Head of caudate nucleus (tissue), 42 donors: ENCODE results near the gene SLC44A5.
A peak's percentile ranks its signal among the peaks of the same experiment; 100 is the strongest.
"Not testable (repeated sequence)": the region's sequence is repeated elsewhere in the genome, so short reads cannot be mapped to it uniquely, and the experiment has no call there.

ENCODE experiments used
- DNase-seq, 42 donors: peaks; one replicate each; pipeline versions ENCODE4 v3.0.0 to v3.0.0-alpha.2; 2020 to 2021; ENCODE audit warnings: mixed read lengths in 7 of 42
- intact Hi-C: fragments of 100-400 bp; cut with DNase I; formaldehyde crosslinking; loops from one replicate; pipeline ENCODE4 v1.15.0; 2022

The SLC44A5 gene

DNA sequence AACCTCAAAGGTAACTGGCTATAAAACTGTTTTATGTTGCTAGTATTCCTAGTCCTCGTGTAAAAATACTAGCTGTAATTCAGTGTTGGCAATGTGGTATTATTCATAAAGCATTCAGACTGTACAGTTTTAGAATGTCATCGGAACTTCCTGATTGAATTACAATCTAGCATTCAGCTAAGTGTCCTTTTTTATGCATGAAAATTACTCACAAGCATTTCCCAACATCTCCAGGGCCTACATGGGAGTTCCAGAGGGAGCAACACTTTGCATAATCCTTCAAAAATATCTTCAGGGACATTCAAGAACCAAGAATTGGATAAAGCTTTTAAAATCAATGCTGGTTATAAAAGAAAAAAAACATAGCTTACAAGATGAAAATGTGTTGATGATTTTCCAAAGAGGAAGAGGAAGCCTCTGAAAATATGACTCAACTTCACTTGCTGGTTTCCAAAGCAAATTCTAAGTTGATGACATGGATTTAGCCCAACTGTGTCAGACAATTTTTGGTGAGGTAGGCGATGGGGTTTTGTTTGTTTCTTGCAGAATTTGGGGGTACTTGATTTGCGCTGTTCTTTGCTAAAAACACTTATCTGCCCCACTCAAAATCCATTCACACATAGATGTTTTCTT, 137.8 kb downstream of the SLC44A5 start:
- intact Hi-C loops = no loop called here
- no peak for DNase-seq

- DNase-seq = no peak
- intact Hi-C loops = no loop called here
These were observed 138.6 kb downstream of the SLC44A5 start for GRCh38 chr1:75472089-75472970.

DNA sequence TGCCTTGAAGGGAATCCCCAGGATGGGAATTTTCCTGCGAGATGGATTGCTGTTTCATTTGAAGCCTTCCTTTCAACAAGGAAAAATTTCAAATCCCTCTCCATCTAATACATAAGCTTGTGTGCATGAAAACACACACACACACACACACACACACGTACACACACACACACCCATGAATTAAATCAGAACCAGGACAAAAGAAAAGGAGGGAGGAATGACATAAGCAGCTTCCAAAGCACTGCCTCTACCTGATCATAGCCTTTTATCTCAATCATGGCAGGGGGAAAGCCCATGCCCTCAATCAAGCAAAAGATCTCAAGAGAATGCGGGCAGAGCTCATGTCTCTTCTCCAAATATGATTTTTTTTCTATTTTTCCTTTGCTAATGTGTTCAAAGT, 139.7 kb downstream of the SLC44A5 start:
- DNase-seq = no peak
- intact Hi-C loops = no loop called here

GRCh38 chr1:75470448-75470847, 140.5 kb downstream of the SLC44A5 start:
- no peak for DNase-seq
- intact Hi-C loops = no loop called here

GRCh38 chr1:75469586-75470173, 141.2 kb downstream of the SLC44A5 start:
- intact Hi-C loops = no loop called here

DNA sequence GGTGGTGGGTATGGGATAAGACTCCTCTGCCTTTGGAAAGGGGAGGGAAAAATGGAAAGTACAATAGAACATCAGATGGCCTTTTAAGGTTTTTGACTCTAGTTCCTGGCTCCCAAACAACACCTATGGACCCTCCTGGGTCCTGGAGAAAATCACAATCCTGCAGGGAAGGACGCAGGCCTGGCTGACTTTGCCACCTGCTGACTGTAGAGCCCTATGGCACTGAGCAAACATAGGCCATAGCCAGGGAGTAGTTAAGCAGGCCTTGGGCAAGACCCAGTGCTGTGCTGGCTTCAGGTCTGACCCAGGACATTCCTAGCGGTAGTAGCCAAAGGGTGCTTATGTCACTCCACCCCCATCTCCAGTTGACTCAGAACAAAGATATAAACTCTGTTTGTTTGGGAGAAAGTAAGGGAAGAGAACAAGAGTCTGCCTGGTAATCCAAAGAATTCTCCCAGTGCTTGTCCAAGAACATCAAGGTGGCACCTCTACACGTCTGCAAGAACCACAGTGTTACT, 149.0 kb downstream of the SLC44A5 start:
- intact Hi-C loops = no loop called here
- DNase-seq = no peak

More at GRCh38 chr1:75469586-75470173, 141.2 kb downstream of the SLC44A5 start:
- DNase-seq = no peak

- DNase-seq = no peak
- intact Hi-C loops = no loop called here
These were observed 160.9 kb downstream of the SLC44A5 start for GRCh38 chr1:75449998-75450397.

DNA sequence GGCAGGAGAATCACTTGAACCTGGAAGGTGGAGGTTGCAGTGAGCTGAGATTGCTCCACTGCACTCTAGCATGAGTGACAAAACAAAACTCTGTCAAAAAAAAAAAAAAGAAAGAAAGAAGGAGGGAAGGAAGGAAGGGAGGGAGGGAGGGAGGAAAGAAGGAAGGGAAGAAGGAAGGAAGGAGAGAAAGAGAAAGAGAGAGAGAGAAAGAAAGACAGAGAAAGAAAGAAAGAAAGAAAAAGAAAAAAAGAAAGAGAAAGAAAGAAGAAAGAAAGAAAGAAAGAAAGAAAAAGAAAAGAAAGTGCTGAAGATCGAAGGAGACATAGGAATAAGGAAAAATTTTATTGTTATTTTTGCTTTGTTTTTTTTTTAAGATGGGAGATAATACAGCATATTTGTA, 166.7 kb downstream of the SLC44A5 start:
- DNase-seq = no peak
- intact Hi-C loops = no loop called here

DNA sequence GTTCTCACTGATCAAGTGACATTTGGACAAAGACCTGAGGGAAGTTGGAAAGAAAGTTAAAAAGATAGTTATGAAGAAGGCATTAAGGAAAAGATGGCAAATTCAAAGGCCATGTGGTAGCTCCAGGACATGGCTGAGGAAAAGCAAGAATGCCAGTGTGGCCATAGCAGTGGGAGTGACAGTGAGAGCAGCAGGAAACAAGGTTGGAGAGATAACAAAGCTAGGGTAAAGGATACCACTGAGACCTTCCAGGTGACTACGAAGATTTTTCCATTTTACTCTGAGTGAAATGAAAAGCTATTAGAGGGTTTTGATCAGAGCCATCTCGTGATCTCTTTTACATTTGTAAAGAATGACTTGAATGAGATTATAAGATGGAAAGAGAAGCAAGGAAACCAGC, 170.6 kb downstream of the SLC44A5 start:
- intact Hi-C loops = no loop called here
- no peak for DNase-seq

DNA sequence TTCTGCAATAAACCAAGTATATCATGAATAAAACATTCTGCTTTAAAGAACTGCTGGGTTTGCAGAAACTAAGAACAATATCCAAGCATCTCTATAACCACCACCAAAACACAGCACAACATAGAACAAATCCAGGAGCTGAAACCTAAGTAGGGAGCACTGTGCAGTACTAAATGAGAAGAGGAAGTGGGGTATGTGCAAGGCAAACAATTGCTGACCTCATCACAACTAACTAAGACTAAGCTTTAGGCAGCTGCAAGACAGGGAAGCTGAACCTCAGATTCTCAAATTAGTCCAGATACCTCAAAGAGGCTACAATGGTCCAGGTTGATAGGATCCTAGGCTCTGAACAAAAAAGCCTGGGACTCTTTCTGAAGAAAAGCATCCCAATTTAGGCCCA, 172.6 kb downstream of the SLC44A5 start:
- intact Hi-C loops = no loop called here

GRCh38 chr1:75431843-75432242, 179.1 kb downstream of the SLC44A5 start:
- intact Hi-C loops = no loop called here
- DNase-seq = no peak

More for the DNA sequence above, 172.6 kb downstream of the SLC44A5 start:
- DNase-seq = no peak

- intact Hi-C loops = no loop called here
- DNase-seq = no peak
These were observed 180.4 kb downstream of the SLC44A5 start for GRCh38 chr1:75430526-75430925.

GRCh38 chr1:75426688-75427087, 184.2 kb downstream of the SLC44A5 start:
- intact Hi-C loops = no loop called here
- peak in 6 of 42 donors; percentile 2 to 37 (median 12) for DNase-seq

DNA sequence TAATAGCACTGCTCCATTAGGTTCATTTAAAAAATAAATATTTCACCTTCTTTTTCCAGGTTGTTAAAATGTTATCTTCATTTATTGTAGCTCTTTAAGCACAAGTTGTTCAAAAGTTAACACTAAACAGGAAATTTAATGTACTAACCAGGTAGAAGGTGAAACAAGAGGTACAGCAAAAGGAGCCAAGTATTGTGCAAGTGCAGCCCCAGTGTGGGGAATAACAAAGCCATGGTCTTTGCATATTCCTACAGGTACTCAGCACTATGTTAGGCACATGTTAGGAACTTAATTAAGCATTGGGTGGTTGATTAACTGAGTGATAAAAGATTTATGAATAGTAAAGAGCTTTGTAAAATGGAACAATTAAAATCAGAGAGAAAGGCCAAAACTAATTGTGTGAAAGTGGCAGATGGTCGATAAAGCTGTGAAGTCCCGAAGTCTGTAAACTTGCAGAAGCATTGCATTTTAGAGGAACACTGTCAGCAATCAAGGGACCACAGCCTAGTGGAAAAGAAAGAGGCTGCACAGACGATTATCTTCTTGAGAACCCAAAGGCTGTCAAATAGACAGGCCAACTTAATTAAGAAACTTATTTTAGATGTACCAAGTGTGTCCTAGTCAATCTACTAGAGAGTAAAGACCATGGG, 185.8 kb downstream of the SLC44A5 start:
- intact Hi-C loops = no loop called here
- no peak for DNase-seq

DNA sequence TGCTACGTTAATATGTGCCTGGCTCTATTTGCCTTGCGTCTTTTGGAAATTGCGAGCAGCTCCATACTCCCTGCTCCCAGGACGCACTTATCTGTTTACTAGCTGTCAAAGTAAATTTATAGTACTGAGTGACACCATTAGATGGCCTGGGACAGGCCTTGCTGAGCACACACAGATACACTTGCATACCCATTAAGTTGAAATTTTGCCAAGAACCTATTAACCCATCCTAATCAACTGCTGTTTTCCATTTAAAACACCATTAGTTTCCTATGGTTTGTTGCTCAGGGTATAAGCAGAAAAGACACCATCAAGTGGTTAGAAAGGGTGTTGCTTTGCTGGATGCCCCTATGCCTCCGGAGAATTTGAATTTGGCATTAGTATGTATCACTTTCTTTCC, 187.3 kb downstream of the SLC44A5 start:
- intact Hi-C loops = no loop called here
- DNase-seq = no peak

DNA sequence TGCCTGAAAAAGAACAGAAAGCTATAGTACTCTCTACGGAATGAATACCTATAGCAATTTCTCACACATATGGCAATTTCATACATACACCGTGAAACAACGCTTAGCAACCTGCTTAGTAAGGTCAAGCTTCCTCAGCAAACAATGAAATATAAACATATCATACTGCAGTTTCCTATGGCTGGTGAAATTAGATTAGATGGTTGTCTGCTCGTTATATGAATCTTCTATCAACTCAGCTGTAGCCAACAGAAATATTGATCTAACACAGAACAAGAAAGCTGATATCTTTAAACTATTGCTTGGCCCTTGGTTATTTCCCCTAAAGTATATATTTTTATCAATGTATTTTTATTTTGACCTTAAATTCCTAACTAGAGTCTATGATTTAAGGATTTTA, 187.8 kb downstream of the SLC44A5 start:
- no peak for DNase-seq
- intact Hi-C loops = no loop called here

GRCh38 chr1:75421371-75421770, 189.5 kb downstream of the SLC44A5 start:
- no peak for DNase-seq
- intact Hi-C loops = no loop called here

DNA sequence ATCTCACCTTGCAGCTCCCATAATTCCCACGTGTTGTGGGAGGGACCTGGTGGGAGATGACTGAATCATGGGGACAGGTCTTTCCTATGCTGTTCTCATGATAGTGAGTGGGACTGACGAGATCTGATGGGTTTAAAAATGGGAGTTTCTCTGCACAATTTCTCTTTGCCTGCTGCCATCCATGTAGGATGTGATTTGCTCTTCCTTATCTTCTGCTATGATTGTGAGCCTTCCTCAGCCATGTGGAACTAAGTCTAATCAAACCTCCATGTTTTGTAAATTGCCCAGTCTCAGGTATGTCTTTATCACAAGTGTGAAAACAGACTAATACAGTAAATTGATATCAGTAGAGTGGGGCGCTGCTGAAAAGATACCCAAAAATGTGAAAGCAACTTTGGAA, 195.7 kb downstream of the SLC44A5 start:
- DNase-seq = no peak
- intact Hi-C loops = no loop called here

DNA sequence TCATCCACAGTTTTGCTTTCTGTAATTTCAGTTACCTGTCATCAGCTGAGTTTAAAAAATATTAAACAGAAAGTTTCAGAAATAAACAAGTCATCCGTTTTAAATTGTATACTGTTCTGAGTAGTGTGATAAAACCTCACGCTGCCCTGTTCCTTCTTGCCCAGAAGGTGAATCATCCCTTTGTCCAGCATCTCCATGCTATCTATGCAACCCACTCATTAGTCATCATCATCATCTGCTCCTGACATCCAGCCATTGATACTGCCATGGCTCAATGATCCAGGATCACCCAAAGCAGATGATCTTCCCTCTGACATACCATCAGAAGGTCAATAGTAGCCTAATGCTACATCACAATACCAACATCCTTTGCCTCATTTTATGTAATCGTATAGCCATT, 198.3 kb downstream of the SLC44A5 start:
- intact Hi-C loops = no loop called here

DNA sequence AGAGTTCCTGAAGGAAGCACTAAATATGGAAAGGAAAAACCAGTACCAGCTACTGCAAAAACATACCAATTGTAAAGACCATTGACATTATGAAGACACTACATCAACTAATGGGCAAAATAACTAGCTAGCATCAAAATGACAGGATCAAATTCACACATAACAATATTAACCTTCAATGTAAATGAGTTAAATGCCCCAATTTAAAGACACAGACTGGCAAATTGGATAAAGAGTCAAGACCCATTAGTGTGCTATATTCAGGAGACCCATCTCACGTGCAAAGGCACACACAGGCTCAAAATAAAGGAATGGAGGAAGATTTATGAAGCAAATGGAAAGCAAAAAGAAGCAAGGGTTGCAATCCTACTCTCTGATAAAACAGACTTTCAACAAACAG, 206.2 kb downstream of the SLC44A5 start:
- intact Hi-C loops, DNase-seq: not testable (repeated sequence)

More for the DNA sequence above, 198.3 kb downstream of the SLC44A5 start:
- no peak for DNase-seq
